HCT116 (cell line): ENCODE measurements around the gene THADA. TPM values are rescaled to one million over a fixed set of nuclear protein-coding genes. Genes with fewer than 3 reads are reported as not detected.

Source experiments
- ATAC-seq: fragments of 200-7000 bp; cut with Tn5 transposase; 2 replicates; pipeline ENCODE4 v1.9.1; 2020; ENCODE audit warnings: mild to moderate bottlenecking, moderate library complexity
- BruUV-seq: library from RNA; stranded (reverse); fragments of 400-500 nt; replicated peaks from 2 replicates; lab custom pipeline; 2021; lab: Mats Ljungman, UMichigan
- CTCF ChIA-PET: fragments of 300-600 bp; sonication (Branson Sonifier 250); formaldehyde crosslinking; loops from one replicate; lab custom pipeline; 2021; ENCODE audit warnings: antibody characterized with exemption; lab: Charles Lee
- POLR2A ChIA-PET: fragments of 300-600, 350-600 bp; sonication (Branson Sonifier 250); formaldehyde crosslinking; loops from one replicate; lab custom pipeline; 2021; ENCODE audit warnings: antibody characterized with exemption; lab: Charles Lee
- RAD21 ChIA-PET, 2 experiments: fragments of 300-600 bp; sonication (Branson Sonifier 250); formaldehyde crosslinking; loops; one replicate each; lab custom pipeline; 2023; ENCODE audit warnings: low total read pairs in 2 of 2; ENCODE audit not compliant: uncharacterized antibody in 2 of 2, unreplicated experiment in 2 of 2, low non-redundant PET in 1 of 2; lab: Charles Lee
- DNase-seq: peaks from one replicate; pipeline ENCODE4 v3.0.0-alpha.2; 2010; ENCODE audit warnings: low read depth, low spot score
- H2AFZ ChIP-seq: fragments of 200-600 bp; shearing (Covaris generic), sonication (generic); 2 replicates; pipeline ENCODE4 v1.6.1; 2017; ENCODE audit warnings: low read depth, mixed run types, mixed read lengths, antibody characterized with exemption, low read length; ENCODE audit not compliant: poor library complexity, severe bottlenecking
- H3K27ac ChIP-seq: 2 replicates; pipeline ENCODE4 v1.5.1; 2012; ENCODE audit warnings: low read depth, low read length
- H3K27me3 ChIP-seq: fragments of 200-600 bp; sonication (generic); 2 replicates; pipeline ENCODE4 v1.6.1; 2016; ENCODE audit warnings: mixed run types, low read length, mixed read lengths; ENCODE audit not compliant: insufficient read depth
- H3K36me3 ChIP-seq, 2 experiments: fragments of 200-500 bp in 1 of 2; fragments of 200-600 bp in 1 of 2; sonication (Bioruptor generic) in 1 of 2; sonication (generic) in 1 of 2; 2 replicates each; pipeline versions ENCODE4 v1.5.1 to v1.6.1; 2014 to 2016; ENCODE audit warnings: low read length in 2 of 2, inconsistent platforms in 1 of 2, mixed read lengths in 1 of 2, mixed run types in 1 of 2; ENCODE audit not compliant: insufficient read depth in 2 of 2, control insufficient read depth in 1 of 2
- H3K4me1 ChIP-seq, 2 experiments: fragments of 200-600 bp in 1 of 2; sonication (generic) in 1 of 2; 2 replicates each; pipeline versions ENCODE4 v1.5.1 to v1.6.1; 2012 to 2017; ENCODE audit warnings: low read length in 2 of 2, inconsistent platforms in 1 of 2, mild to moderate bottlenecking in 1 of 2, mixed read lengths in 1 of 2, mixed run types in 1 of 2, moderate library complexity in 1 of 2; ENCODE audit not compliant: insufficient read depth in 2 of 2, control insufficient read depth in 1 of 2
- H3K4me2 ChIP-seq: fragments of 200-600 bp; sonication (generic); 2 replicates; pipeline ENCODE4 v1.6.1; 2017; ENCODE audit warnings: mixed run types, low read length, mixed read lengths
- H3K4me3 ChIP-seq, 2 experiments: fragments of 200-600 bp in 1 of 2; sonication (generic) in 1 of 2; replicated peaks in 1 of 2; 2 replicates each; pipeline ENCODE4 v1.5.1; 2011 to 2016; ENCODE audit warnings: low read length in 2 of 2, control low read depth in 1 of 2, low read depth in 1 of 2, mild to moderate bottlenecking in 1 of 2, mixed read lengths in 1 of 2, mixed run types in 1 of 2
- H3K79me2 ChIP-seq: fragments of 200-600 bp; sonication (generic); 2 replicates; pipeline ENCODE4 v1.6.1; 2017; ENCODE audit warnings: mild to moderate bottlenecking, mixed run types, low read length, moderate library complexity, mixed read lengths; ENCODE audit not compliant: insufficient read depth
- H3K9ac ChIP-seq: fragments of 200-600 bp; sonication (generic); 2 replicates; pipeline ENCODE4 v1.6.1; 2016; ENCODE audit warnings: low read length, mixed read lengths
- H3K9me2 ChIP-seq: fragments of 200-600 bp; sonication (generic), shearing (Covaris generic); 2 replicates; pipeline ENCODE4 v1.6.1; 2017; ENCODE audit warnings: mixed run types, mild to moderate bottlenecking, moderate library complexity; ENCODE audit not compliant: insufficient read depth
- H3K9me3 ChIP-seq, 2 experiments: fragments of 200-500 bp in 1 of 2; fragments of 200-600 bp in 1 of 2; sonication (Bioruptor generic) in 1 of 2; sonication (generic) in 1 of 2; 2 replicates each; pipeline ENCODE4 v1.6.1; 2014 to 2017; ENCODE audit warnings: low read length in 2 of 2, mixed read lengths in 2 of 2, inconsistent platforms in 1 of 2, low read depth in 1 of 2, mild to moderate bottlenecking in 1 of 2, mixed run types in 1 of 2, moderate library complexity in 1 of 2; ENCODE audit not compliant: control insufficient read depth in 1 of 2, insufficient read depth in 1 of 2
- H4K20me1 ChIP-seq: fragments of 200-600 bp; sonication (generic), shearing (Covaris generic); 2 replicates; pipeline ENCODE4 v1.6.1; 2017; ENCODE audit warnings: mixed run types, mild to moderate bottlenecking, moderate library complexity; ENCODE audit not compliant: insufficient read depth
- CBX3 ChIP-seq: IDR thresholded peaks from 2 replicates; pipeline ENCODE4 v1.6.1; 2012; ENCODE audit warnings: low read depth
- ELF1 ChIP-seq: IDR thresholded peaks from 2 replicates; pipeline ENCODE4 v1.6.1; 2012; ENCODE audit warnings: low read depth, borderline replicate concordance
- EZH2 ChIP-seq: fragments of 200-600 bp; sonication (generic); IDR thresholded peaks from 2 replicates; pipeline ENCODE4 v1.6.1; 2017; ENCODE audit warnings: antibody characterized with exemption, mixed run types
- EZH2phosphoT487 ChIP-seq: fragments of 200-600 bp; IDR thresholded peaks from 2 replicates; pipeline ENCODE4 v1.6.1; 2018; ENCODE audit warnings: antibody characterized with exemption, borderline replicate concordance
- FOSL1 ChIP-seq: IDR thresholded peaks from 2 replicates; pipeline ENCODE4 v1.6.1; 2012; ENCODE audit warnings: low read depth
- POLR2A ChIP-seq: IDR thresholded peaks from 2 replicates; pipeline ENCODE4 v1.7.0; 2011; ENCODE audit warnings: borderline replicate concordance; ENCODE audit not compliant: insufficient read depth, insufficient read length; ENCODE audit errors: extremely low read depth
- POLR2AphosphoS5 ChIP-seq: IDR thresholded peaks from 2 replicates; pipeline ENCODE4 v1.6.1; 2011; ENCODE audit warnings: mild to moderate bottlenecking, low read depth, low read length, moderate library complexity
- RAD21 ChIP-seq: IDR thresholded peaks from 2 replicates; pipeline ENCODE4 v1.6.1; 2012; ENCODE audit warnings: low read depth, mild to moderate bottlenecking
- SP1 ChIP-seq: IDR thresholded peaks from 2 replicates; pipeline ENCODE4 v1.6.1; 2012; ENCODE audit warnings: low read depth
- YY1 ChIP-seq: IDR thresholded peaks from 2 replicates; pipeline ENCODE4 v1.6.1; 2011; ENCODE audit warnings: low read length, low read depth, moderate library complexity, mild to moderate bottlenecking; ENCODE audit not compliant: insufficient replicate concordance; ENCODE audit errors: extremely low read depth
- ZFX ChIP-seq: fragments of 450-650 bp; IDR thresholded peaks from 2 replicates; pipeline ENCODE4 v1.6.1; 2017
- ZNF274 ChIP-seq: fragments of 200-500 bp; sonication (Bioruptor generic); IDR thresholded peaks from 2 replicates; pipeline ENCODE4 v1.6.1; 2014; ENCODE audit warnings: mild to moderate bottlenecking, low read depth, low read length, inconsistent platforms
- intact Hi-C: fragments of 100-400 bp; cut with micrococcal nuclease; formaldehyde crosslinking; loops from 2 replicates; pipeline ENCODE4 v1.10.0; 2022
- total RNA-seq: library from RNA; stranded (reverse); gene quantifications from one replicate; pipeline ENCODE4 v1.2.1, GENCODE V29; 2021; ENCODE audit not compliant: unreplicated experiment
- TF ChIP-seq, protein P1 (sequence below), 3 experiments: fragments of 200-600 bp in 1 of 3; sonication (generic) in 1 of 3; IDR thresholded peaks in 2 of 3; conservative IDR thresholded peaks in 1 of 3; 2 replicates each; pipeline ENCODE4 v1.5.1; 2012 to 2017; ENCODE audit warnings: low read depth in 2 of 3, low read length in 2 of 3, antibody characterized with exemption in 1 of 3, borderline replicate concordance in 1 of 3, control low read depth in 1 of 3, mild to moderate bottlenecking in 1 of 3, mixed read lengths in 1 of 3, mixed run types in 1 of 3, moderate library complexity in 1 of 3; ENCODE audit not compliant: insufficient read depth in 1 of 3
- TF ChIP-seq, protein P2 (sequence below): IDR thresholded peaks from 2 replicates; pipeline ENCODE4 v1.6.1; 2012; ENCODE audit warnings: low read depth

The THADA gene
- total RNA-seq, 1 experiment from 2014 or later: 30.7 TPM

DNA sequence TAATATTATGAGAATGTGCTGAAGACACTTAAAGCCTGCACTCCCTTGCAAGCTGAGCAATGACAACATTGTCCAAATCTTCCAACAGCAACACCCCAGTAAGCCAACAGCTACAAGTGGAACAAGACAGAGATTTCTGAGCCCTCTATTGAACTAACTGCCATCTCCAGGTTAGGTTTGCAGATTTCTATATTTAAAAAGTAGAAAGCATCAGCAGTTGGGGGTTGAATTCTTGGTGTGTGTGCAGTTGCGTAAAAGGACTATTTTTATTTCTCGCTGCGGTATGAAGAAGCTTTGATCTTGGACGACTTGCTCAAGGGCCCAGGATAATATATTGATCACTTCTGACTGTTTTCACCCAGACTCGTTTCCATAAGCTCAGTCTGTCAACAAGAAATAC, 263.2 kb downstream of the THADA start (continued):
- TF ChIP-seq ELF1: no peak
- no peak for TF ChIP-seq EZH2
- TF ChIP-seq CBX3: no peak
- TF ChIP-seq POLR2AphosphoS5: no peak
- TF ChIP-seq FOSL1: no peak

DNA sequence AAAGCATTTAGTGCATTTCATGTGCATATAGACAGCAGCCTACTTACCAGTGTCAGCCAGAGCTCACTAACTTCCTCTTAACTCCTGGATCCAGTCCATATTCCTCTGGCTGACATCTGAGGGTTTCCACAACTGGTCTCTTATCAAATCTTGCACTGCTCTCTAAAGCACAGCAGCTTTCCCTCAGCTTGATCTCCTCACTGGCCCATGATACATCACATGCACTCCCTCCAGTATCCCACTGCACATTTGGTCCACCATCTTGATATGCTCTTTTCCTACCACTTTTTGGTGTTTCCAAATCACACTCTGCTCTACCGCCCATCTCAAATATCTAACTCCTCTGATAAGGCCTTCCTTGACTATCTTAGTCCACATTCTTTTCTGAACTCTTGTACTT, 264.4 kb downstream of the THADA start:
- no peak for ATAC-seq
- TF ChIP-seq ZNF274: no peak
- TF ChIP-seq, protein P1, sequence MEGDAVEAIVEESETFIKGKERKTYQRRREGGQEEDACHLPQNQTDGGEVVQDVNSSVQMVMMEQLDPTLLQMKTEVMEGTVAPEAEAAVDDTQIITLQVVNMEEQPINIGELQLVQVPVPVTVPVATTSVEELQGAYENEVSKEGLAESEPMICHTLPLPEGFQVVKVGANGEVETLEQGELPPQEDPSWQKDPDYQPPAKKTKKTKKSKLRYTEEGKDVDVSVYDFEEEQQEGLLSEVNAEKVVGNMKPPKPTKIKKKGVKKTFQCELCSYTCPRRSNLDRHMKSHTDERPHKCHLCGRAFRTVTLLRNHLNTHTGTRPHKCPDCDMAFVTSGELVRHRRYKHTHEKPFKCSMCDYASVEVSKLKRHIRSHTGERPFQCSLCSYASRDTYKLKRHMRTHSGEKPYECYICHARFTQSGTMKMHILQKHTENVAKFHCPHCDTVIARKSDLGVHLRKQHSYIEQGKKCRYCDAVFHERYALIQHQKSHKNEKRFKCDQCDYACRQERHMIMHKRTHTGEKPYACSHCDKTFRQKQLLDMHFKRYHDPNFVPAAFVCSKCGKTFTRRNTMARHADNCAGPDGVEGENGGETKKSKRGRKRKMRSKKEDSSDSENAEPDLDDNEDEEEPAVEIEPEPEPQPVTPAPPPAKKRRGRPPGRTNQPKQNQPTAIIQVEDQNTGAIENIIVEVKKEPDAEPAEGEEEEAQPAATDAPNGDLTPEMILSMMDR (IDR thresholded peaks at IDR 0.05 in 2 of 3, conservative IDR thresholded peaks at IDR 0.05 in 1 of 3; ENCODE audit: borderline replicate concordance in 1 of 3, insufficient read depth in 1 of 3, low read depth in 2 of 3, low read length in 2 of 3): no peak
- TF ChIP-seq RAD21: no peak
- TF ChIP-seq ZFX: no peak
- no peak for TF ChIP-seq POLR2A
- TF ChIP-seq EZH2phosphoT487: no peak
- TF ChIP-seq YY1: no peak
- TF ChIP-seq EZH2: no peak
- no peak for TF ChIP-seq SP1
- no peak for TF ChIP-seq POLR2AphosphoS5
- TF ChIP-seq, protein P2, sequence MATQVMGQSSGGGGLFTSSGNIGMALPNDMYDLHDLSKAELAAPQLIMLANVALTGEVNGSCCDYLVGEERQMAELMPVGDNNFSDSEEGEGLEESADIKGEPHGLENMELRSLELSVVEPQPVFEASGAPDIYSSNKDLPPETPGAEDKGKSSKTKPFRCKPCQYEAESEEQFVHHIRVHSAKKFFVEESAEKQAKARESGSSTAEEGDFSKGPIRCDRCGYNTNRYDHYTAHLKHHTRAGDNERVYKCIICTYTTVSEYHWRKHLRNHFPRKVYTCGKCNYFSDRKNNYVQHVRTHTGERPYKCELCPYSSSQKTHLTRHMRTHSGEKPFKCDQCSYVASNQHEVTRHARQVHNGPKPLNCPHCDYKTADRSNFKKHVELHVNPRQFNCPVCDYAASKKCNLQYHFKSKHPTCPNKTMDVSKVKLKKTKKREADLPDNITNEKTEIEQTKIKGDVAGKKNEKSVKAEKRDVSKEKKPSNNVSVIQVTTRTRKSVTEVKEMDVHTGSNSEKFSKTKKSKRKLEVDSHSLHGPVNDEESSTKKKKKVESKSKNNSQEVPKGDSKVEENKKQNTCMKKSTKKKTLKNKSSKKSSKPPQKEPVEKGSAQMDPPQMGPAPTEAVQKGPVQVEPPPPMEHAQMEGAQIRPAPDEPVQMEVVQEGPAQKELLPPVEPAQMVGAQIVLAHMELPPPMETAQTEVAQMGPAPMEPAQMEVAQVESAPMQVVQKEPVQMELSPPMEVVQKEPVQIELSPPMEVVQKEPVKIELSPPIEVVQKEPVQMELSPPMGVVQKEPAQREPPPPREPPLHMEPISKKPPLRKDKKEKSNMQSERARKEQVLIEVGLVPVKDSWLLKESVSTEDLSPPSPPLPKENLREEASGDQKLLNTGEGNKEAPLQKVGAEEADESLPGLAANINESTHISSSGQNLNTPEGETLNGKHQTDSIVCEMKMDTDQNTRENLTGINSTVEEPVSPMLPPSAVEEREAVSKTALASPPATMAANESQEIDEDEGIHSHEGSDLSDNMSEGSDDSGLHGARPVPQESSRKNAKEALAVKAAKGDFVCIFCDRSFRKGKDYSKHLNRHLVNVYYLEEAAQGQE: no peak
- BruUV-seq: no TSS peak
- H3K36me3 ChIP-seq: no peaks in the 10 kb centered on the region
- DNase-seq: no peak
- POLR2A ChIA-PET: no interaction called here
- H3K79me2 ChIP-seq: no peaks in the 10 kb centered on the region
- no peaks in the 10 kb centered on the region for H4K20me1 ChIP-seq
- H3K9ac ChIP-seq: no peak overlapping the region
- H3K27me3 ChIP-seq: no peaks in the 10 kb centered on the region
- no peak overlapping the region for H3K4me2 ChIP-seq
- H3K4me3 ChIP-seq: no peak overlapping the region
- CTCF ChIA-PET: no interaction called here
- no peak overlapping the region for H3K27ac ChIP-seq
- intact Hi-C loops: no loop called here
- H3K4me1 ChIP-seq: peaks cover 0 to 8% of the 10 kb centered on the region in 2 experiments; a peak in 3 of 4 replicates
- no peaks in the 10 kb centered on the region for H3K9me3 ChIP-seq
- H2AFZ ChIP-seq: no peak overlapping the region
- H3K9me2 ChIP-seq: no peaks in the 10 kb centered on the region
- RAD21 ChIA-PET: no interaction called here
